ENCODE data around the gene TXNRD2. TPM values are rescaled to one million over a fixed set of nuclear protein-coding genes. Genes with fewer than 3 reads are reported as not detected.

Gene TXNRD2
- total and polyA plus RNA-seq, 2 experiments from 2014 or later = 11.2 to 12.4 TPM

GRCh38 chr22:19847345-19847632 is 94.3 kb downstream of the TXNRD2 start:
- Histone ChIP-seq H3K9me2 (ENCODE audit: insufficient read depth) (no peaks in the 10 kb centered on the region), H3K4me3 (no peak overlapping the region), H3K27ac (ENCODE audit: low read depth) (no peak overlapping the region), H3K4me1 (ENCODE audit: insufficient read depth) (no peaks in the 10 kb centered on the region), H3K4me2 (no peak overlapping the region), H3K36me3 (ENCODE audit: insufficient read depth) (no peaks in the 10 kb centered on the region; the same call in 1 of the 2 replicates), H3K27me3 (ENCODE audit: insufficient read depth) (no peaks in the 10 kb centered on the region), H2AFZ (no peak overlapping the region), H3F3A (replicated peaks; ENCODE audit: low read depth) (no peaks in the 10 kb centered on the region), H3K79me2 (replicated peaks; ENCODE audit: insufficient read depth) (peaks cover 17% of the 10 kb centered on the region), H4K20me1 (replicated peaks; ENCODE audit: insufficient read depth) (peaks cover 10% of the 10 kb centered on the region)
- no peaks in the 10 kb centered on the region; the same call in 2 of the 3 replicates for H3K9me3 Mint-ChIP-seq
- ATAC-seq (no peak), DNase-seq (ENCODE audit: low spot score) (no peak)
- no peak overlapping the region for H3K27ac Mint-ChIP-seq
- H3K36me3 Mint-ChIP-seq (ENCODE audit: low read depth) = peaks cover 34% of the 10 kb centered on the region
- H3K4me3 Mint-ChIP-seq = no peak overlapping the region
- H3K4me1 Mint-ChIP-seq = peaks cover 20% of the 10 kb centered on the region; the same call in 2 of the 3 replicates
- H3K27me3 Mint-ChIP-seq (ENCODE audit: insufficient read depth, low read depth, poor library complexity) = peaks cover 20% of the 10 kb centered on the region
- no peak for TF ChIP-seq POLR2AphosphoS5 (IDR thresholded peaks at IDR 0.05; ENCODE audit: low read depth)
- TF ChIP-seq CREB1 (CRISPR knock-in tag; IDR thresholded peaks at IDR 0.05; ENCODE audit: low read depth) = no peak
- TF ChIP-seq, protein P1, sequence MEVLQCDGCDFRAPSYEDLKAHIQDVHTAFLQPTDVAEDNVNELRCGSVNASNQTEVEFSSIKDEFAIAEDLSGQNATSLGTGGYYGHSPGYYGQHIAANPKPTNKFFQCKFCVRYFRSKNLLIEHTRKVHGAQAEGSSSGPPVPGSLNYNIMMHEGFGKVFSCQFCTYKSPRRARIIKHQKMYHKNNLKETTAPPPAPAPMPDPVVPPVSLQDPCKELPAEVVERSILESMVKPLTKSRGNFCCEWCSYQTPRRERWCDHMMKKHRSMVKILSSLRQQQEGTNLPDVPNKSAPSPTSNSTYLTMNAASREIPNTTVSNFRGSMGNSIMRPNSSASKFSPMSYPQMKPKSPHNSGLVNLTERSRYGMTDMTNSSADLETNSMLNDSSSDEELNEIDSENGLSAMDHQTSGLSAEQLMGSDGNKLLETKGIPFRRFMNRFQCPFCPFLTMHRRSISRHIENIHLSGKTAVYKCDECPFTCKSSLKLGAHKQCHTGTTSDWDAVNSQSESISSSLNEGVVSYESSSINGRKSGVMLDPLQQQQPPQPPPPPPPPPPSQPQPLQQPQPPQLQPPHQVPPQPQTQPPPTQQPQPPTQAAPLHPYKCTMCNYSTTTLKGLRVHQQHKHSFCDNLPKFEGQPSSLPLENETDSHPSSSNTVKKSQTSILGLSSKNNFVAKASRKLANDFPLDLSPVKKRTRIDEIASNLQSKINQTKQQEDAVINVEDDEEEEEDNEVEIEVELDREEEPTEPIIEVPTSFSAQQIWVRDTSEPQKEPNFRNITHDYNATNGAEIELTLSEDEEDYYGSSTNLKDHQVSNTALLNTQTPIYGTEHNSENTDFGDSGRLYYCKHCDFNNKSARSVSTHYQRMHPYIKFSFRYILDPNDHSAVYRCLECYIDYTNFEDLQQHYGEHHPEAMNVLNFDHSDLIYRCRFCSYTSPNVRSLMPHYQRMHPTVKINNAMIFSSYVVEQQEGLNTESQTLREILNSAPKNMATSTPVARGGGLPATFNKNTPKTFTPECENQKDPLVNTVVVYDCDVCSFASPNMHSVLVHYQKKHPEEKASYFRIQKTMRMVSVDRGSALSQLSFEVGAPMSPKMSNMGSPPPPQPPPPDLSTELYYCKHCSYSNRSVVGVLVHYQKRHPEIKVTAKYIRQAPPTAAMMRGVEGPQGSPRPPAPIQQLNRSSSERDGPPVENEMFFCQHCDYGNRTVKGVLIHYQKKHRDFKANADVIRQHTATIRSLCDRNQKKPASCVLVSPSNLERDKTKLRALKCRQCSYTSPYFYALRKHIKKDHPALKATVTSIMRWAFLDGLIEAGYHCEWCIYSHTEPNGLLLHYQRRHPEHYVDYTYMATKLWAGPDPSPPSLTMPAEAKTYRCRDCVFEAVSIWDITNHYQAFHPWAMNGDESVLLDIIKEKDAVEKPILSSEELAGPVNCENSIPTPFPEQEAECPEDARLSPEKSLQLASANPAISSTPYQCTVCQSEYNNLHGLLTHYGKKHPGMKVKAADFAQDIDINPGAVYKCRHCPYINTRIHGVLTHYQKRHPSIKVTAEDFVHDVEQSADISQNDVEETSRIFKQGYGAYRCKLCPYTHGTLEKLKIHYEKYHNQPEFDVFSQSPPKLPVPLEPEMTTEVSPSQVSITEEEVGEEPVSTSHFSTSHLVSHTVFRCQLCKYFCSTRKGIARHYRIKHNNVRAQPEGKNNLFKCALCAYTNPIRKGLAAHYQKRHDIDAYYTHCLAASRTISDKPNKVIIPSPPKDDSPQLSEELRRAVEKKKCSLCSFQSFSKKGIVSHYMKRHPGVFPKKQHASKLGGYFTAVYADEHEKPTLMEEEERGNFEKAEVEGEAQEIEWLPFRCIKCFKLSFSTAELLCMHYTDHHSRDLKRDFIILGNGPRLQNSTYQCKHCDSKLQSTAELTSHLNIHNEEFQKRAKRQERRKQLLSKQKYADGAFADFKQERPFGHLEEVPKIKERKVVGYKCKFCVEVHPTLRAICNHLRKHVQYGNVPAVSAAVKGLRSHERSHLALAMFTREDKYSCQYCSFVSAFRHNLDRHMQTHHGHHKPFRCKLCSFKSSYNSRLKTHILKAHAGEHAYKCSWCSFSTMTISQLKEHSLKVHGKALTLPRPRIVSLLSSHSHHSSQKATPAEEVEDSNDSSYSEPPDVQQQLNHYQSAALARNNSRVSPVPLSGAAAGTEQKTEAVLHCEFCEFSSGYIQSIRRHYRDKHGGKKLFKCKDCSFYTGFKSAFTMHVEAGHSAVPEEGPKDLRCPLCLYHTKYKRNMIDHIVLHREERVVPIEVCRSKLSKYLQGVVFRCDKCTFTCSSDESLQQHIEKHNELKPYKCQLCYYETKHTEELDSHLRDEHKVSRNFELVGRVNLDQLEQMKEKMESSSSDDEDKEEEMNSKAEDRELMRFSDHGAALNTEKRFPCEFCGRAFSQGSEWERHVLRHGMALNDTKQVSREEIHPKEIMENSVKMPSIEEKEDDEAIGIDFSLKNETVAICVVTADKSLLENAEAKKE (CRISPR knock-in tag; IDR thresholded peaks at IDR 0.05) = no peak
- no peak for TF ChIP-seq CTCF (conservative IDR thresholded peaks at IDR 0.05; ENCODE audit: low read depth in 2 of 2)
- TF ChIP-seq ZNF331 (CRISPR knock-in tag; IDR thresholded peaks at IDR 0.05; ENCODE audit: low read depth) = no peak
- TF ChIP-seq STAT1 (IDR thresholded peaks at IDR 0.05; ENCODE audit: unreplicated experiment) = no peak
- TF ChIP-seq EZH2 (IDR thresholded peaks at IDR 0.05; ENCODE audit: low read depth, unreplicated experiment) = no peak
- TF ChIP-seq EZH2phosphoT487 (IDR thresholded peaks at IDR 0.05; ENCODE audit: unreplicated experiment) = no peak
- no peak for TF ChIP-seq NANOG (IDR thresholded peaks at IDR 0.05; ENCODE audit: borderline replicate concordance)
